AG09309 (cell line): ENCODE measurements around the gene RCCD1.

Experiments used
- DNase-seq: peaks from one replicate; pipeline ENCODE4 v3.0.0-alpha.2; 2010; ENCODE audit warnings: low read depth
- H3K4me3 ChIP-seq: 2 replicates; pipeline ENCODE4 v1.5.1; 2011; ENCODE audit warnings: mild to moderate bottlenecking, low read depth, low read length, moderate library complexity; ENCODE audit not compliant: control insufficient read depth
- TF ChIP-seq, protein P1 (sequence below): IDR thresholded peaks from 2 replicates; pipeline ENCODE4 v1.5.1; 2011; ENCODE audit warnings: mild to moderate bottlenecking, low read depth, low read length, inconsistent platforms; ENCODE audit not compliant: insufficient read depth, control insufficient read depth; ENCODE audit errors: missing control alignments

The RCCD1 gene

DNA sequence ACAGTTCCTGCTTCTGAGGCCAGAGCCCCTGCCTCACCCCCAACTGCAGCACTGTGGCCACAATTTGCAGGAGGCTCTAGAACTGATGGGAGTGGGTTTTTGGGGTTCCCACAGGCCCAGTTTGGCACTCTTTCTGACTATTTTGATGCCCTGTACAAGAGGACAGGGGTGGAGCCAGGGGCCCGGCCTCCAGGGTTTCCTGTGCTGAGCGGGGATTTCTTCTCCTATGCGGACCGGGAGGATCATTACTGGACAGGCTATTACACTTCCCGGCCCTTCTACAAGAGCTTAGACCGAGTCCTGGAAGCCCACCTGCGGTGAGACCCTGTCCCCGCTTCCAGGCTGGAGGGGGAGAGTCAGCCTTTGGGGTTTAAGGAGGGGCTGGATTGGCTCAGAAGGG is 44.7 kb upstream of the RCCD1 start:
- TF ChIP-seq, protein P1, sequence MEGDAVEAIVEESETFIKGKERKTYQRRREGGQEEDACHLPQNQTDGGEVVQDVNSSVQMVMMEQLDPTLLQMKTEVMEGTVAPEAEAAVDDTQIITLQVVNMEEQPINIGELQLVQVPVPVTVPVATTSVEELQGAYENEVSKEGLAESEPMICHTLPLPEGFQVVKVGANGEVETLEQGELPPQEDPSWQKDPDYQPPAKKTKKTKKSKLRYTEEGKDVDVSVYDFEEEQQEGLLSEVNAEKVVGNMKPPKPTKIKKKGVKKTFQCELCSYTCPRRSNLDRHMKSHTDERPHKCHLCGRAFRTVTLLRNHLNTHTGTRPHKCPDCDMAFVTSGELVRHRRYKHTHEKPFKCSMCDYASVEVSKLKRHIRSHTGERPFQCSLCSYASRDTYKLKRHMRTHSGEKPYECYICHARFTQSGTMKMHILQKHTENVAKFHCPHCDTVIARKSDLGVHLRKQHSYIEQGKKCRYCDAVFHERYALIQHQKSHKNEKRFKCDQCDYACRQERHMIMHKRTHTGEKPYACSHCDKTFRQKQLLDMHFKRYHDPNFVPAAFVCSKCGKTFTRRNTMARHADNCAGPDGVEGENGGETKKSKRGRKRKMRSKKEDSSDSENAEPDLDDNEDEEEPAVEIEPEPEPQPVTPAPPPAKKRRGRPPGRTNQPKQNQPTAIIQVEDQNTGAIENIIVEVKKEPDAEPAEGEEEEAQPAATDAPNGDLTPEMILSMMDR, result no peak
- DNase-seq, result no peak
- no peak overlapping the region for H3K4me3 ChIP-seq

DNA sequence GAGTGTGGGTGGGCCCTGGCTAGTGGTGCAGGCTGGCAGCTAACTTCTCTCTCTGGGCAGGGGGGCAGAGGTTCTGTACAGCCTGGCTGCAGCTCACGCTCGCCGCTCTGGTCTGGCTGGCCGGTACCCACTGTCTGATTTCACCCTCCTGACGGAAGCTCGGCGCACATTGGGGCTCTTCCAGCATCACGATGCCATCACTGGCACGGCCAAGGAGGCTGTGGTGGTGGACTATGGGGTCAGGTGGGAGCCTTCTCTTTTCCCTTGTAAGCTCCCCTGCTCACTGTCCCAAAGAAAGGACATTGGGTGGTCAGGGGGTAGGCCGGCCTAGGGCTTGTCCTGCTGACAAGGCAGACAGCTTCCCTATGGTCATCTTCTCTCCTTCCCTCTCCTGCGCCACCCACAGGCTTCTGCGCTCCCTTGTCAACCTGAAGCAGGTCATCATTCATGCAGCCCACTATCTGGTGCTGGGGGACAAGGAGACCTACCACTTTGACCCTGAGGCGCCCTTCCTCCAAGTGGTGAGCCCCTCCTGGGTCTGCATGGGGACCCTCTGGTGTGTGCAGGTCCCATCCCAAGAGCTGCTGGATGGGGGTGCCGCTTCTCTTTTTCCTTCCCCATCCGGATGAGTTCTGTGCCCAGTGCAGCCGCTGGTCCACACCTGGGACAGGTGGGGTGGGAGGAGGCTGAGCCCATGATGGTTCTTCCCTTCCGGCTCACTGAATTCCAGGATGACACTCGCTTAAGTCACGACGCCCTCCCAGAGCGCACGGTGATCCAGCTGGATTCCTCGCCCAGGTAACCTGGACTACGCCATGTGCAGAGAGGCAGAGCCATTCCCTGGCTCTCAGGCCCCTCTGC is 44.0 kb upstream of the RCCD1 start:
- DNase-seq, result no peak
- TF ChIP-seq, protein P1, result no peak
- no peak overlapping the region for H3K4me3 ChIP-seq

DNA sequence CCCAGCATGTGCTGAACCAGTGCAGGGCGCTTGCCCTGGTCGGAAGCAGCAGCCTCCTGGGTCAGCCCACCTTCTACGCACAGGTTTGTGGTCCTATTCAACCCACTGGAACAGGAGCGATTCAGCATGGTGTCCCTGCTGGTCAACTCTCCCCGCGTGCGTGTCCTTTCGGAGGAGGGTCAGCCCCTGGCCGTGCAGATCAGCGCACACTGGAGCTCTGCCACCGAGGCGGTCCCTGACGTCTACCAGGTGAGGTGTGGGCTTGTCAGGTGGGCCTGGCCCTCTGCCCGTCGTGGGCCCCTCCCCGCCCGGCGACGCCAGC is 43.4 kb upstream of the RCCD1 start:
- TF ChIP-seq, protein P1, result no peak
- H3K4me3 ChIP-seq, result no peak overlapping the region
- DNase-seq, result no peak

DNA sequence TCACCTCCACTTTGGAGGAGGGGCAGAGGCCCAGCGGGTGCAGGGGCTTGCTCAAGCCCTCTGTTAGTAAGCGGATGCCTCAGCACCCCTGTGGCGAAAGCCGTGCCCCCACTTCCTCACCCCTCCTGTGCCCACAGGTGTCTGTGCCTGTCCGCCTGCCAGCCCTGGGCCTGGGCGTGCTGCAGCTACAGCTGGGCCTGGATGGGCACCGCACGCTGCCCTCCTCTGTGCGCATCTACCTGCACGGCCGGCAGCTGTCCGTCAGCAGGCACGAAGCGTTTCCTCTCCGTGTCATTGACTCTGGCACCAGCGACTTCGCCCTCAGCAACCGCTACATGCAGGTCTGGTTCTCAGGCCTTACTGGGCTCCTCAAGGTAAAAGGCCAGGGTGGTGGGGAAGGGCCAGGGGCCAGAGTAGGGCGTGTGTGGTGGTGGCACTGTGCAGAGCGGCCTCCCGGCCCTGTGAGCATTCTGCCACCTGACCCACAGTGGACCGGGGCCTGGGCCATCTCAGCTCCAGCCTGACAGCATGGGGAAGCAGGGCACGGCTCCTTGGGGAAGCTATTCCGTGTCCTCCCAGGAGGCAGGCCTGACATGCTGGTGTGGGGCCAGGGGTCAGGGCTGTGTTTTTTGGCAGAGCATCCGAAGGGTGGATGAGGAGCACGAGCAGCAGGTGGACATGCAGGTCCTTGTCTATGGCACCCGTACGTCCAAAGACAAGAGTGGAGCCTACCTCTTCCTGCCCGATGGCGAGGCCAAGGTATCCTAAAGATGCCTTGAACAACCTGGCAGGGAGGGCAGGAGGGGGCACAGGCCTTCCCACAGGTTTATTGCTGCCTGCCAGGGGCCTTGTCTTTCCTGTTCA is 42.5 kb upstream of the RCCD1 start:
- no peak overlapping the region for H3K4me3 ChIP-seq
- DNase-seq, result no peak
- TF ChIP-seq, protein P1, result no peak

DNA sequence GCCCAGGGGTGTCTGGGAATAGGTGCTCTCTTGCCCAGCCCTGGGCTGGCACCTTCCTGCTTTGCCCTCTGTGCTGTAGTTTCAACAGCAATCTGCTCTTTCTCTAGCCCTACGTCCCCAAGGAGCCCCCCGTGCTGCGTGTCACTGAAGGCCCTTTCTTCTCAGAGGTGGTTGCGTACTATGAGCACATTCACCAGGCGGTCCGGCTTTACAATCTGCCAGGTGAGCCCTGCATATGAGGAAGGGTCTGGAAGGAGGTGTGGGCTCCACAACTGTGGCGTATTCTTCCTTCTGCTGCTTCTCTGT is 42.0 kb upstream of the RCCD1 start:
- no peak overlapping the region for H3K4me3 ChIP-seq
- DNase-seq, result no peak
- TF ChIP-seq, protein P1, result no peak

DNA sequence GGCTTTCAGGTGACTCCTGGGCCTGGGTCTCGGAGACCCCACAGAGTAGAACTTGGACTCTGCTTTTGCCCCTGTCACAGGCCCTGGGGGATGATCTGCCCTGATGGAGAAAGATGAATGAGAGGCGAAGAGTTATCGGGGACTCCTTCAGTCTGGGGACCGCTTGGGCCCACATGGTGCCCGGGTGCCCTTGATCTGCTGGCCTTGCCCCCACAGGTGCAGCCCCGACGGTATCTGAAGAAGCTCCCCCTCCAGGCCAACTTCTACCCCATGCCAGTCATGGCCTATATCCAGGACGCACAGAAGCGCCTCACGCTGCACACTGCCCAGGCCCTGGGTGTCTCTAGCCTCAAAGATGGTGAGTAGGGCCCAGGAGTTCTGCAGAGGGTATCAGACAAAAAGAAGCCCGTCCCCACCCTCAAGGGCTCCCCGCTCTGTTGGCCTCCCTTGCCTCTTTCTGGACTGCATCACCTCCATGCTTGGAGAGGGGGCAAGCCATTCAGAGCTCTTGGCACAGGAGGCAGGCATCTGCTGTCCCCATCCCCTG is 41.2 kb upstream of the RCCD1 start:
- no peak for DNase-seq
- TF ChIP-seq, protein P1, result no peak
- H3K4me3 ChIP-seq, result no peak overlapping the region
